IPS-18c (cell line): ENCODE data around the gene SASH1.

Source experiments
- H3K4me3 ChIP-seq: 2 replicates; pipeline ENCODE4 v1.7.0; 2013; ENCODE audit warnings: low read depth, mild to moderate bottlenecking, low read length, moderate library complexity; ENCODE audit not compliant: insufficient read depth
- H3K9me3 ChIP-seq: one replicate; pipeline ENCODE4 v1.6.1; 2013; ENCODE audit warnings: mild to moderate bottlenecking, low read length, moderate library complexity; ENCODE audit not compliant: control insufficient read depth, insufficient read depth

The SASH1 gene

GRCh38 chr6:148455225-148455624, 112.6 kb downstream of the SASH1 start:
- H3K9me3 ChIP-seq, result no peaks in the 10 kb centered on the region
- no peak overlapping the region for H3K4me3 ChIP-seq

GRCh38 chr6:148455674-148456558, 113.3 kb downstream of the SASH1 start:
- Histone ChIP-seq H3K9me3 (no peaks in the 10 kb centered on the region), H3K4me3 (no peak overlapping the region)

- no peaks in the 10 kb centered on the region for H3K9me3 ChIP-seq
- H3K4me3 ChIP-seq, result no peak overlapping the region
Measured at GRCh38 chr6:148457137-148457842, 114.7 kb downstream of the SASH1 start.

- no peak overlapping the region for H3K4me3 ChIP-seq
- no peaks in the 10 kb centered on the region for H3K9me3 ChIP-seq
Measured at GRCh38 chr6:148457843-148458159, 115.2 kb downstream of the SASH1 start.

- Histone ChIP-seq H3K9me3 (no peaks in the 10 kb centered on the region), H3K4me3 (no peak overlapping the region)
Measured at GRCh38 chr6:148459238-148459637, 116.6 kb downstream of the SASH1 start.

- Histone ChIP-seq H3K4me3 (no peak overlapping the region), H3K9me3 (no peaks in the 10 kb centered on the region)
Measured at GRCh38 chr6:148460876-148461646, 118.4 kb downstream of the SASH1 start.

GRCh38 chr6:148461986-148462577, 119.4 kb downstream of the SASH1 start:
- no peak overlapping the region for H3K4me3 ChIP-seq
- H3K9me3 ChIP-seq, result no peaks in the 10 kb centered on the region

GRCh38 chr6:148463671-148464070, 121.0 kb downstream of the SASH1 start:
- Histone ChIP-seq H3K4me3 (no peak overlapping the region), H3K9me3 (no peaks in the 10 kb centered on the region)

GRCh38 chr6:148464319-148465010, 121.8 kb downstream of the SASH1 start:
- Histone ChIP-seq H3K9me3 (no peaks in the 10 kb centered on the region), H3K4me3 (no peak overlapping the region)

- Histone ChIP-seq H3K4me3 (no peak overlapping the region), H3K9me3 (no peaks in the 10 kb centered on the region)
Measured at GRCh38 chr6:148465011-148465335, 122.3 kb downstream of the SASH1 start.

- Histone ChIP-seq H3K9me3 (no peaks in the 10 kb centered on the region), H3K4me3 (no peak overlapping the region)
Measured at GRCh38 chr6:148465670-148466069, 123.0 kb downstream of the SASH1 start.

- H3K4me3 ChIP-seq, result no peak overlapping the region
- no peaks in the 10 kb centered on the region for H3K9me3 ChIP-seq
Measured at GRCh38 chr6:148466158-148466557, 123.5 kb downstream of the SASH1 start.

GRCh38 chr6:148467926-148468325, 125.3 kb downstream of the SASH1 start:
- H3K4me3 ChIP-seq, result no peak overlapping the region

GRCh38 chr6:148470156-148470555, 127.5 kb downstream of the SASH1 start:
- Histone ChIP-seq H3K9me3 (no peaks in the 10 kb centered on the region), H3K4me3 (no peak overlapping the region)

More at GRCh38 chr6:148467926-148468325, 125.3 kb downstream of the SASH1 start:
- no peaks in the 10 kb centered on the region for H3K9me3 ChIP-seq

GRCh38 chr6:148470606-148471465, 128.2 kb downstream of the SASH1 start:
- Histone ChIP-seq H3K9me3 (no peaks in the 10 kb centered on the region), H3K4me3 (no peak overlapping the region)

- Histone ChIP-seq H3K9me3 (no peaks in the 10 kb centered on the region), H3K4me3 (no peak overlapping the region)
Measured at GRCh38 chr6:148471624-148472159, 129.1 kb downstream of the SASH1 start.
